HepG2 (cell line): ENCODE data around the gene ABCB6.

Source experiments
- CREM ChIP-seq, 2 experiments: sonication (generic) in 1 of 2; formaldehyde crosslinking in 1 of 2; IDR thresholded peaks; 2 replicates each; pipeline versions ENCODE4 v1.4.0 to v1.6.1; 2016 to 2020; ENCODE audit warnings: antibody characterized with exemption in 1 of 2, mild to moderate bottlenecking in 1 of 2, missing genetic modification reagents in 1 of 2
- CTCF ChIP-seq: sonication (generic); formaldehyde crosslinking; IDR thresholded peaks from 2 replicates; pipeline ENCODE4 v1.5.0; 2020; ENCODE audit warnings: mild to moderate bottlenecking, missing genetic modification reagents, moderate library complexity
- IRF1 ChIP-seq: sonication (generic); formaldehyde crosslinking; IDR thresholded peaks from 2 replicates; pipeline ENCODE4 v1.4.0; 2020; ENCODE audit warnings: low read depth, mild to moderate bottlenecking, missing genetic modification reagents
- MBNL3 ChIP-seq: fragments of 250-450 bp; sonication (Bioruptor Pico); conservative IDR thresholded peaks from 2 replicates; pipeline ENCODE4 v1.8.0; 2022; ENCODE audit warnings: mild to moderate bottlenecking, inconsistent platforms
- NFYB ChIP-seq: sonication (generic); formaldehyde crosslinking; IDR thresholded peaks from 2 replicates; pipeline ENCODE4 v1.4.0; 2020; ENCODE audit warnings: missing genetic modification reagents
- NR1H2 ChIP-seq: sonication (generic); formaldehyde crosslinking; IDR thresholded peaks from 2 replicates; pipeline ENCODE4 v1.8.1; 2022; ENCODE audit warnings: low read depth, missing genetic modification reagents, borderline replicate concordance
- POLR2A ChIP-seq, 2 experiments: IDR thresholded peaks; 2 replicates each; pipeline ENCODE4 v1.6.1; 2011; ENCODE audit warnings: low read depth in 2 of 2, low read length in 2 of 2, mild to moderate bottlenecking in 1 of 2, moderate library complexity in 1 of 2; ENCODE audit not compliant: insufficient read depth in 1 of 2
- POLR2AphosphoS5 ChIP-seq: IDR thresholded peaks from 2 replicates; pipeline ENCODE4 v1.6.1; 2012; ENCODE audit warnings: low read depth, low read length
- TARDBP ChIP-seq: sonication (generic); formaldehyde crosslinking; IDR thresholded peaks from 2 replicates; pipeline ENCODE4 v1.8.0; 2022; ENCODE audit warnings: mild to moderate bottlenecking, missing genetic modification reagents
- ZFP37 ChIP-seq: sonication (generic); formaldehyde crosslinking; IDR thresholded peaks from 2 replicates; pipeline ENCODE4 v1.4.0; 2020; ENCODE audit warnings: missing genetic modification reagents, borderline replicate concordance
- ZMYM4 ChIP-seq: sonication (generic); formaldehyde crosslinking; IDR thresholded peaks from 2 replicates; pipeline ENCODE4 v1.8.1; 2023; ENCODE audit warnings: mild to moderate bottlenecking, missing genetic modification reagents
- ZNF331 ChIP-seq: sonication (generic); formaldehyde crosslinking; IDR thresholded peaks from 2 replicates; pipeline ENCODE4 v1.4.0; 2020; ENCODE audit warnings: missing genetic modification reagents
- TF ChIP-seq, protein P1 (sequence below): IDR thresholded peaks from 2 replicates; pipeline ENCODE4 v1.6.1; 2016; ENCODE audit warnings: missing compliant biosample characterization, missing genetic modification reagents, borderline replicate concordance
- TF ChIP-seq, protein P2 (sequence below): sonication (generic); formaldehyde crosslinking; IDR thresholded peaks from 2 replicates; pipeline ENCODE4 v1.5.0; 2020; ENCODE audit warnings: mild to moderate bottlenecking, missing genetic modification reagents

DNA sequence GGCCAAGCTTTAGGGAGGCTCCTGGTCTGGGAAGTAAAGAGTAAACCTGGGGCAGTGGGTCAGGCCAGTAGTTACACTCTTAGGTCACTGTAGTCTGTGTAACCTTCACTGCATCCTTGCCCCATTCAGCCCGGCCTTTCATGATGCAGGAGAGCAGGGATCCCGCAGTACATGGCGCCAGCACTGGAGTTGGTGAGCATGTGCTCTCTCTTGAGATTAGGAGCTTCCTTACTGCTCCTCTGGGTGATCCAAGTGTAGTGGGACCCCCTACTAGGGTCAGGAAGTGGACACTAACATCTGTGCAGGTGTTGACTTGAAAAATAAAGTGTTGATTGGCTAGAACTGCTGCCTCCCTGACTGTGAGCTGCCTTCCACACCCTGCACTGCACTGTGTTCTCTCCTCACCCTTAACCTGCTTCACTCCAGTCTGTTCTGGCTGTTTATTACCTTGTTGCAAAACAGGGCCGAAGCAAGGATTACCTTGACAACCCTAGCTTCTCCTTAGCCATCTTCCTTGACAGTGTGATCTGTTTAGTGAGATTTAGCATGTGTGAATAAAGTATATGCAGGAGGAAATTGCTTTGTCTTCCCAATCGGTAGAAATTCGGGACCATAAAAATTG is 35.5 kb downstream of the ABCB6 start:
- no peak for TF ChIP-seq POLR2A (IDR thresholded peaks at IDR 0.05; ENCODE audit: insufficient read depth in 1 of 2, low read depth in 2 of 2, low read length in 2 of 2)
- no peak for TF ChIP-seq MBNL3 (CRISPR knock-in tag)
- no peak for TF ChIP-seq CTCF (CRISPR knock-in tag)
- no peak for TF ChIP-seq NR1H2 (CRISPR knock-in tag)
- no peak for TF ChIP-seq POLR2AphosphoS5
- no peak for TF ChIP-seq ZFP37 (CRISPR knock-in tag)
- no peak for TF ChIP-seq ZNF331
- TF ChIP-seq, protein P1, sequence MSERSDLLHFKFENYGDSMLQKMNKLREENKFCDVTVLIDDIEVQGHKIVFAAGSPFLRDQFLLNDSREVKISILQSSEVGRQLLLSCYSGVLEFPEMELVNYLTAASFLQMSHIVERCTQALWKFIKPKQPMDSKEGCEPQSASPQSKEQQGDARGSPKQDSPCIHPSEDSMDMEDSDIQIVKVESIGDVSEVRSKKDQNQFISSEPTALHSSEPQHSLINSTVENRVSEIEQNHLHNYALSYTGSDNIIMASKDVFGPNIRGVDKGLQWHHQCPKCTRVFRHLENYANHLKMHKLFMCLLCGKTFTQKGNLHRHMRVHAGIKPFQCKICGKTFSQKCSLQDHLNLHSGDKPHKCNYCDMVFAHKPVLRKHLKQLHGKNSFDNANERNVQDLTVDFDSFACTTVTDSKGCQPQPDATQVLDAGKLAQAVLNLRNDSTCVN: no peak
- no peak for TF ChIP-seq NFYB
- TF ChIP-seq ZMYM4 (CRISPR knock-in tag): no peak
- TF ChIP-seq, protein P2, sequence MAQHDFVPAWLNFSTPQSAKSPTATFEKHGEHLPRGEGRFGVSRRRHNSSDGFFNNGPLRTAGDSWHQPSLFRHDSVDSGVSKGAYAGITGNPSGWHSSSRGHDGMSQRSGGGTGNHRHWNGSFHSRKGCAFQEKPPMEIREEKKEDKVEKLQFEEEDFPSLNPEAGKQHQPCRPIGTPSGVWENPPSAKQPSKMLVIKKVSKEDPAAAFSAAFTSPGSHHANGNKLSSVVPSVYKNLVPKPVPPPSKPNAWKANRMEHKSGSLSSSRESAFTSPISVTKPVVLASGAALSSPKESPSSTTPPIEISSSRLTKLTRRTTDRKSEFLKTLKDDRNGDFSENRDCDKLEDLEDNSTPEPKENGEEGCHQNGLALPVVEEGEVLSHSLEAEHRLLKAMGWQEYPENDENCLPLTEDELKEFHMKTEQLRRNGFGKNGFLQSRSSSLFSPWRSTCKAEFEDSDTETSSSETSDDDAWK (CRISPR knock-in tag): no peak
- TF ChIP-seq CREM (IDR thresholded peaks at IDR 0.05): no peak
- TF ChIP-seq CREM (CRISPR knock-in tag; IDR thresholded peaks at IDR 0.05): no peak
- no peak for TF ChIP-seq TARDBP (CRISPR knock-in tag)
- no peak for TF ChIP-seq IRF1 (CRISPR knock-in tag)
